HG03045 (cell line): Measurements from ENCODE around the gene PLGRKT.
"Not testable (repeated sequence)": the region's sequence is repeated elsewhere in the genome, so short reads cannot be mapped to it uniquely, and the experiment has no call there.

Source experiments
- ATAC-seq: cut with Tn5 transposase; IDR thresholded peaks from one replicate; pipeline ENCODE4 v1.9.1; 2021; ENCODE audit warnings: mild to moderate bottlenecking, moderate library complexity; ENCODE audit not compliant: unreplicated experiment

Gene PLGRKT

DNA sequence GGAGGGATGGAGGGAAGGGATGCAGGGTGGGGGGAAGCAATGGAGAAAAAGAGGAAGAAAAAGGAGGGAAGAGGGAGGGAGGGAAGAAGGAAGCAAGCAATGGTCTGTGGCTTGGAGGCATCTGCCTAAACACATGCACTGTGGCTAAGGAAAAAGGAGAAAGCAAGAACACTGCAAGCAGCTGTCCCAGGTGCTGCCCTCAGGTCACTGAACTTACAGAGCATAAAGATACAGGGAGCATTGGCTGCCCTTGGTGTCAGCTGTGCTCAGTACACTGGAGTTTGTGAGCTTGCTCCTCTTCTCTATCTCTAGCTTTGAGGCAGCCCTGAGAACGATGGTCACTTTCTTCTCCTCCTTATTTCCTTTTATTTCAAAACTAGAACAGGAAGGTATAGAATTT, 116.1 kb downstream of the PLGRKT start:
- not testable (repeated sequence) for ATAC-seq

DNA sequence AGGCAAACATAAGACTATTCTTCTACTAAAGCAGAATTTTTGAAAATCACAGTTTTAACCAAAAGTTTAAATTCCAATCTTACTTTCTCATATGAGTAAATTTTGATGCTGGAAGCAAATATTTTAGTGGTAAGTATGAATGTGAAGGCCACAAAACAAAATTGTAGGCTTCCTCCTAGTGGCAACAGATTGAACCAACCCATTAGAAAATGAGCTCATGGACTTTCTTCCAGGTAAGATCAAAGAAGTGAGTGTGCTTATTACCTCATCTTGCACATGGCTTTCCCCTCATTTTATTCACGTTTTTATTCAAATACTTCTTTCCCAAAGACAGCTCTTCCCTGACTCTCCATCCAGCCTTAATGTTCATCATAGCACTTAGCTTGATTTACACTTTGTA, 116.7 kb downstream of the PLGRKT start:
- ATAC-seq = no peak

DNA sequence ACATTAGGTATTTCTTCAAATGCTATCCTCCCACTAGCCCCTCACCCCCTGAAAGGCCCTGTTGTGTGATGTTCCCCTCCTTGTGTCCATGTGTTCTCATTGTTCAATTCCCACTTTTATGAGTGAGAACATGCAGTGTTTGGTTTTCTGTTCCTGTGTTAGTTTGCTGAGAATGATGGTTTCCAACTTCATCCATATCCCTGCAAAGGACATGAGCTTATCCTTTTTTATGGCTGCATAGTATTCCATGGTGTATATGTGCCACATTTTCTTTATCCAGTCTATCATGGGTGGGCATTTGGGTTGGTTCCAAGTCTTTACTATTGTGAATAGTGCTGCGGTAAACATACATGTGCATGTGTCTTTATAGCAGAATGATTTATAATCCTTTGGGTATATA, 121.3 kb downstream of the PLGRKT start:
- not testable (repeated sequence) for ATAC-seq

DNA sequence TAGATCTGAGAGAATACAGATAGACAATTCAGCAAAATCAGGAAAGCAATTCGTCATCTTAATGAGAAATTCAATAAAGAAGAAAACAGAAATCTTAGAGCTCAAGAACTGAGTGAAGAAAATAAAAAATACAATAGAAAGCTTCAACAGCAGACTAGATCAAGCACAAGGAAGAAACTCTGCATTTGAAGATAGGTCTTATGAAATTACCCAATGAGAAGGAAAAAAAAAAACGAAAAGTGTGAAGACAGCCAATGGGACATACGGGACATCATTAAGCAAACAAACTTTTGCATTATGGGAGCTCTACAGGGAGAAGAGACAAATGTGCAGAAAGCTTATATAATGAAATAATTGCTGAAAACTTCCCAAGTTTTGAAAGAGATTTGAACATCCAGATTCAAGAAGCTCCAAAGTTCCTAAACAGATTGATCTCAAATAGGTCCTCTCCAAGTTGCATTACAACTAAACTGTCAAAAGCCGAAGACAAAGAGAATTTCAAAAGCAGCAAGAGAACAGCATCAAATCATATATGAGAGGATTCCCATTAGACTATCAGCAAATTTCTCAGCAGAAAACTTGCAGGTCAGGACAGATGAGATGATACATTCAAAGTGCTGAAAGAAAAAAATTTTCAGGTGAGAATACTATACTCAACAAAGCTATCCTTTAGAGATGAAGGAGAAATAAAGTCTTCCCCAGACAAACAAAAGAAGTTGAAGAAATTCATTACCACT, 122.4 kb downstream of the PLGRKT start:
- no peak for ATAC-seq

DNA sequence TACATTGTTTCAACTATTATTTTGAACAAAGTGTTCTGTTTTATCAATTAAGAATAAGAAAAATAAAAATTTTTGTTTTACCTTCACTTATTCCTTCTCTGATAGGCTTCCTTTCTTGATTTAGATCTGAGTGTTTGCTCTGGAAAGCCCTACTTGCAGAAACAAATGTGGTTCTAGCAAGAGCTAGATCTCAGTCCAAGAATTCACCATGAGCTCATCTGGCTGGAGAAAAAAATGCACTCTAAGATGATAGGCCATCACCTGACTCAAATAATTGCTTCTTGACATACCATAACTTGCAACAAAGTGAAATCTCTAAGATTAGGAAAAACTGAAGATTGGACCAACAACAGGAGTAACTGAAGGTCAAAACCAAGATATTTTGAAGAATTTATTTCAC, 126.9 kb downstream of the PLGRKT start:
- no peak for ATAC-seq
